Stimulated activated CD4-positive, alpha-beta T cell treated with anti-CD3 and anti-CD28 coated beads, Interleukin-4, amount 100 ng/mL, for 48 hours (primary cell): Measurements from ENCODE around the gene ARGLU1.

Experiments used
- DNase-seq, 2 donors: peaks; one replicate each; pipeline ENCODE4 v3.0.0-alpha.2; 2020; ENCODE audit warnings: low read depth in 2 of 2

Gene ARGLU1

GRCh38 chr13:106524108-106524507 is 43.8 kb downstream of the ARGLU1 start:
- DNase-seq: no peak

GRCh38 chr13:106523576-106523975 is 44.4 kb downstream of the ARGLU1 start:
- no peak for DNase-seq

- DNase-seq: no peak
Measured at GRCh38 chr13:106522898-106523525, 44.9 kb downstream of the ARGLU1 start.

GRCh38 chr13:106522112-106522705 is 45.7 kb downstream of the ARGLU1 start:
- no peak for DNase-seq

- DNase-seq: no peak
Measured at GRCh38 chr13:106521095-106521799, 46.7 kb downstream of the ARGLU1 start.

GRCh38 chr13:106520251-106521054 is 47.5 kb downstream of the ARGLU1 start:
- no peak for DNase-seq

- no peak for DNase-seq
Measured at GRCh38 chr13:106518512-106518911, 49.4 kb downstream of the ARGLU1 start.

GRCh38 chr13:106517109-106517847 is 50.7 kb downstream of the ARGLU1 start:
- DNase-seq: no peak

GRCh38 chr13:106515635-106516254 is 52.2 kb downstream of the ARGLU1 start:
- DNase-seq: no peak

- DNase-seq: no peak
Measured at GRCh38 chr13:106514928-106515634, 52.9 kb downstream of the ARGLU1 start.

GRCh38 chr13:106513025-106513983 is 54.6 kb downstream of the ARGLU1 start:
- no peak for DNase-seq

- DNase-seq: no peak
Measured at GRCh38 chr13:106507560-106508274, 60.2 kb downstream of the ARGLU1 start.

- DNase-seq: no peak
Measured at GRCh38 chr13:106506286-106506685, 61.7 kb downstream of the ARGLU1 start.

- no peak for DNase-seq
Measured at GRCh38 chr13:106505732-106506131, 62.2 kb downstream of the ARGLU1 start.

GRCh38 chr13:106505295-106505694 is 62.6 kb downstream of the ARGLU1 start:
- DNase-seq: no peak

GRCh38 chr13:106503730-106504453 is 64.0 kb downstream of the ARGLU1 start:
- no peak for DNase-seq

GRCh38 chr13:106503272-106503671 is 64.7 kb downstream of the ARGLU1 start:
- no peak for DNase-seq

- no peak for DNase-seq
Measured at GRCh38 chr13:106500445-106500844, 67.5 kb downstream of the ARGLU1 start.
